HG03039 (cell line): ENCODE data around the gene LMX1B.

Source experiments
- ATAC-seq: cut with Tn5 transposase; IDR thresholded peaks from one replicate; pipeline ENCODE4 v1.9.1; 2021; ENCODE audit warnings: mild to moderate bottlenecking, moderate library complexity; ENCODE audit not compliant: unreplicated experiment

LMX1B gene

DNA sequence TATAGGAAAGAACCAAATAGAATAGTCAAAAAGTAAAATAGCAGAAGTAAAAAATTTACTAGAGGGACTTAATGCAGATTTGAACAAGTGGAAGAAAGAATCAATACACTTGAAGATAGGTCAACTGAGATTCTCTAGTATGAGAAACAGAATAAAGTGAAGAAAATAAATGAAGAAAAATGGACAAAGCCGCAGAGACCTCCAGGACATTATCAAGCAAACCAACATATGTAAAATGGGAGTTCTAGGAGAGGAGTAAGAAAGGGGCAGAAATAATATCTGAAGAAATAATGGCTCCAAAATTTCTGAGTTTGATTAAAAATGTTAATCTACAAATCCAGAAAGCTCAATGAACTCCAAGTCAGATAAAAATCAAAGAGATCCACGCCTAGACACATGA is 121.1 kb downstream of the LMX1B start:
- no peak for ATAC-seq

DNA sequence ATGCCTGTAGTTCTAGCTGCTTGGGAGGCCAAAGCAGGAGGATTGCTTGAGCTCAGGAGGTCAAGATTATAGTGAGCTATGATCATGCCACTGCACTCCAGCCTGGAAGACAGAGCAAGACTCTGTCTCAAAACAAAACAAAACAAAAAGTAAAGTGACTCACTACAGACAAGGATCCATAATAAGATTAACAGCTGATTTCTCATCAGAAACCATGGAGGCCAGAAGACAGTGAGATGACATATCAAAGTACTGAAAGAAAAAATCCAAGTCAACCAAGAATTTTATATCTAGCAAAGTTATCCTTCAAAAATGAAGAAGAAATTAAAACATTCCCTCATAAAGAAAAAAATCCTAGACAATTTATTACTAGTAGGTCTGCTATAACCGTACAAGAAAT is 121.8 kb downstream of the LMX1B start:
- no peak for ATAC-seq

DNA sequence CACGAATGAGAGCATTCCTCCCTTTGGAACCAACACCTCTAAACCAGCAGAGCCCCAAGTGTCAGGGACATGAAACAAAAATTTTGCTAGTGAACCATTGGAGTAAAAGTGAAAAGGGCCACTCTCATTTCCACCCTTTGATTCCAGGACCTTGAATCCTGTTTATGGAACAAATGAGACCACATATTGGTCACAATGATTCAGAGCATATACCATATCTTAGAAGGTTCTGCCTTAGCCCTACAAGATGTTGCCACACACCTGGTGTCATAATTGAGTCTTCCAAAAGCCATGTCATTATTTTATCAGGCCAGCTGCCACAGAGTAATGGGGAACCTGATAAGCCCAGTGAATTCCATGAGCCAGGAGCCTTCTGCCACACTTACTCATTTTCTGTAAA is 124.8 kb downstream of the LMX1B start:
- no peak for ATAC-seq

DNA sequence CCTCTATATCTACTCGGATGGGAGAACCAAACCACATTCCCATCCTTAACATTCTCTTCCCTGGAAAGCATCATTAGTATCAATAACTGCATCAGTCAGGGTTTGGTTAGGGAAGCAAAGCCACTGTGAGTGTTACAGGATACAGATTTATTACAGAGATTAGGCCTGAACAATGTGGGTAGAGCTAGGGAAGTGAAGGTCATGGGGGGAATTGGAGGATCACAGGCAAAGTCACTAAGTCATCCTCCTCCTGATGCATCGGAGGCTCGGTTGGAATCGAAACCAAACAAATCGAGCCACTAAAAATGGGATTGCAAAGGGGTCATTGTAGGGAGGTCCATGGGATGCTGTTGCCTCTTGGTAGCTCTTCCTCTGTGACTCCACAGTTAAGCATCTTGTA is 129.3 kb downstream of the LMX1B start:
- no peak for ATAC-seq

DNA sequence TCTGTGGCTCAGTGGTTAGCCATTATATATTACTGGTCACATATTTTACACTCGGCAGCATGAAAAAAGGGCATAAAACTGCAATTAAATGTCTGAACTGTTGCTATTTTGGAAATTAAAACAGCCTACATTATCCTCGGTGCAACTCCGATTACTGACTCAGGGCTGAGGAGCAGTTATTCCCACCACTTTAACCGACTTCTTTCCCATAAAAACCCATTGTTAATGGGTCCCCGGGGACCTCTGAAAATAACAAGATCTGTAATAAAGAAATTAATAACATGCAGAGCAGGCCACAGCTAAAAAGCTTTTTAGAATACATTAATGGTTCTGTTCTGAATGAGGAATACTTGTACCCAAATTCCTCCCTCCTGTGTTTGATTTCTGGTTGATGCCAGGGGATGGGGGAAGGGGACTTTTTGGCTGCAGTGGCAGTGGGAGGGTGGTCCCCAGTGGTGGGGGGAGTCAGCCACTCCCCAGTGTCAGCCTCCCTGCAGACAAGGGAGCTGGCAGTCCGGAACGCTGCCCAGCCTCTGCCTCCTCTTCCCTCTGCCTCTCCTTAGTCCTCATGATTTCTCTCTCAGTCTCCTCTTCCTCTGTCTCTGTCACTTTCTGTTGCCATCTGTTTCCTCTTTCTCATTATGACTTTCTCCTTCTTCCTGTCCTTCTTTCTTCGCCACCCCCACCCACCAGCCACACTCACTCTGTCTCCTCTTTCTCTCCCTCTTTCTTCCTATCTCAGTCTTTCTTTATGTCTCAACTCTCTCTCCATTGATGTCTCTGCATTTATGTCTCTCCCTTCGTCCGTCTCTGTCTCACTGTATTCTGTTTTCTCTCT is 132.1 kb downstream of the LMX1B start:
- ATAC-seq = no peak
